Activated CD8-positive, alpha-beta memory T cell treated with anti-CD3 and anti-CD28 coated beads, Interleukin-2, amount 50 U/mL, for 4 hours (primary cell): Measurements from ENCODE around the gene ZNF805.
"Not testable (repeated sequence)": the region's sequence is repeated elsewhere in the genome, so short reads cannot be mapped to it uniquely, and the experiment has no call there.

ENCODE experiments used
- DNase-seq: peaks from one replicate; pipeline ENCODE4 v3.0.0-alpha.2; 2020

Gene ZNF805

DNA sequence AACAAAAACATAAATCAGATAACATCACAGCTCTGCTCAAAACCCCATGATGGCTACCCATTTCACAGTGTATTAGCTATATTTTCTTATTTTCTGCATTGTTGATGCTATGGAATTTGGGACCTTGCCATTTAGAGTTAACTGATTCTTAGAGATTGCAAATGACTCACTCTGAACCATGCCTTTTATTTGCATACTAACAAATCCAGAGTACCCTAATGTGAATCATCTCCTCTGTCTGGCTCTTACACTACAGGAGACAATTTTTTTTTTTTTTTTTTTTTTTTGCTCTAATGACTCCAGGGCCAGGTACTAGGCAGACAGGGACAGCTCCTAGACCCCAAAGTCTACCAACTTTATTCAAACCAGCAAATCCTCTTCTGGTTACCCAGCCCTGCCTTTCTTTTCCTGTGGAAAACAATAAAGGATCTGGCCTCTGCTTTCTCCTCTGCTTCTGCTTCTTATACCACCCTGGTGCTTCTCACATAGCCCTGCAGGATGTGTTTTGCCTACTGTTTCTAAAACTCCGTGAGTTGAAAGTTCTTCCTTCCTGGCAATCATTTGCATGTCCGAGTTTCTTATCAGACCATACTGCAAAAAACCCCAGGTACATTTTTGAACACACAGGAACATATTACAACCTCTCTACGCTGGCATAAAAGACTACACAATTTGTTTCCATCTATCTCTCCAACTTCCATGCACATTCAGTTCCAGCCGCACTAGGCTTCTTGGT, 29.3 kb downstream of the ZNF805 start:
- DNase-seq: no peak

DNA sequence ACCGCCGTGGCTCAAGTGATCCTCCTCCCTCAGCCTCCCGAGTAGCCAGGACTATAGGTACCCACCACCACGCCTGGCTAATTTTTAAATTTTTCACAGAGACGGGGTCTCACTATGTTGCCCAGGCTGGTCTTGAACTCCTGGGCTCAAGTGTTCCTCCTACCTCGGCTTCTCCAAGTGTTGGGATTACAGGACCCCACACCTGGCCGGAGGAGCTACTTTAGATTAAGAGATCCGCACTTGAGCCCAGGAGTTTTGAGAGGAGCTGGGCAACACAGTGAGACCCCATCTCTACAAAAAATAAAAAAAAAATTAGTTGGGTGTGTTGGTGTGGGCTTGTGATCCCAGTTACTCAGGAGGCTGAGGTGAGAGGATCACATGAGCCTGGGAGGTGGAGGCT, 30.8 kb downstream of the ZNF805 start:
- DNase-seq: no peak

- DNase-seq: no peak
These were observed 32.6 kb downstream of the ZNF805 start for GRCh38 chr19:57273014-57273413.

GRCh38 chr19:57276430-57276829, 36.0 kb downstream of the ZNF805 start:
- DNase-seq: no peak

DNA sequence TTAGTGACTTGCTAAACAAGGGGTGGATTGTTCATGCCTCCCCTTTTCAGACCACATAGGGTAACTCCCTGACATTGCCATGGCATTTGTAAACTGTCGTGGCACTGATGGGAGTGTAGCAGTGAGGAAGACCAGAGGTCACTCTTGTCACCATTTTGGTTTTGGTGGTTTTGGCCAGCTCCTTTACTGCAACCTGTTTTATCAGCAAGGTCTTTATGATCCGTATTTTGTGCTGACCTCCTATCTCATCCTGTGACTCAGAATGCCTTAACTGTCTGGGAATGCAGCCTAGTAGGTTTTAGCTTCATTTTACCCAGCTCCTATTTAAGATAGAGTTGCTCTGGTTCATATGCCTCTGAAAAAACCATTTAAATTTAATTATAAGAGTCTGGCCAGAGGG, 38.0 kb downstream of the ZNF805 start:
- not testable (repeated sequence) for DNase-seq

GRCh38 chr19:57279418-57280164, 39.2 kb downstream of the ZNF805 start:
- peak; percentile 79 for DNase-seq

GRCh38 chr19:57280165-57280961, 39.9 kb downstream of the ZNF805 start, which contains the start of gene ZNF460:
Gene ZNF460, plus strand, starts transcription at chr19:57280485. Its CDS starts 322 bp downstream, at chr19:57280807.
- peak; percentile 98 for DNase-seq

- no peak for DNase-seq
These were observed 40.5 kb downstream of the ZNF805 start for GRCh38 chr19:57280962-57281400.

GRCh38 chr19:57282011-57282643, 41.7 kb downstream of the ZNF805 start:
- DNase-seq: no peak

DNA sequence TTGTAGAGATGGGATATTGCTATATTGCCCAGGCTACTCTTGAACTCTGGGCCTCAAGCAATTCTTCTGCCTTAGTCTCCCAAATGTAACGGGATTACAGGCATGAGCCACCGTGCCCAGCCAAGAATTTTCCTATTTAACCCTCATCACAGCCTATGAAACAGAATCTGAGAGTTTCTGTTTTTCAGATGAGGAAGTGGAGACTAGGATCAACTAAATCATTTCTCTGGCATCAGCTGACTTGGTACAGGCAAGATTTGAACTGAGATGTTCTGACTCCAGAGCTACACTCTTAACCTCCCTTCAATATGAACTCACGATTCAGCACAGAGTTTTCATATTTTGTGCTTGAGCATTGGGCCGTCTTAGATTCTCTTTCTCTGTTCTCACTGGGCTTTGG, 47.9 kb downstream of the ZNF805 start:
- DNase-seq: no peak

DNA sequence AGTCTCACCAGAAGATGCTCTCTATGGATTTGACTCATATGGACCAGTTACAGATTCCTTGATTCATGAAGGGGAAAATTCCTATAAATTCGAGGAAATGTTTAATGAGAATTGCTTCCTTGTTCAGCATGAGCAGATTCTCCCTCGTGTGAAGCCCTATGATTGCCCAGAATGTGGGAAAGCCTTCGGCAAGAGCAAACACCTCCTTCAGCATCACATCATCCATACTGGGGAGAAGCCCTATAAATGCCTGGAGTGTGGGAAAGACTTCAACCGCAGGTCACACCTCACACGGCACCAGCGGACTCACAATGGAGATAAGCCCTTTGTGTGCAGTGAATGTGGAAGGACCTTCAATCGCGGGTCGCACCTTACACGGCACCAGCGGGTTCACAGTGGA, 50.5 kb downstream of the ZNF805 start:
- DNase-seq: no peak

GRCh38 chr19:57292547-57292946, 52.1 kb downstream of the ZNF805 start:
- DNase-seq: no peak

- DNase-seq: no peak
These were observed 53.3 kb downstream of the ZNF805 start for GRCh38 chr19:57293719-57294118.

- no peak for DNase-seq
These were observed 61.6 kb downstream of the ZNF805 start for GRCh38 chr19:57302020-57302465.

- no peak for DNase-seq
These were observed 62.4 kb downstream of the ZNF805 start for GRCh38 chr19:57302727-57303401.
